K562 (cell line): ENCODE measurements around the gene SLC25A28. TPM values are rescaled to one million over a fixed set of nuclear protein-coding genes. Genes with fewer than 3 reads are reported as not detected.

Experiments
- ATF7 ChIP-seq: fragments of 450-650 bp; IDR thresholded peaks from 2 replicates; pipeline ENCODE4 v1.7.1; 2014; ENCODE audit warnings: mild to moderate bottlenecking, moderate library complexity
- CTBP1 ChIP-seq: fragments of 450-650 bp; IDR thresholded peaks from 2 replicates; pipeline ENCODE4 v1.6.1; 2016; ENCODE audit warnings: borderline replicate concordance
- HIVEP1 ChIP-seq: fragments of 250-450 bp; sonication (Bioruptor Pico); IDR thresholded peaks from 2 replicates; pipeline ENCODE4 v1.4.0; 2020; ENCODE audit warnings: mild to moderate bottlenecking
- MBD2 ChIP-seq: sonication (generic); IDR thresholded peaks from 2 replicates; pipeline ENCODE4 v1.6.1; 2016; ENCODE audit warnings: low read depth, borderline replicate concordance
- NCOR1 ChIP-seq: fragments of 450-650 bp; IDR thresholded peaks from 2 replicates; pipeline ENCODE4 v1.6.1; 2016; ENCODE audit warnings: mild to moderate bottlenecking, moderate library complexity
- PHF8 ChIP-seq: fragments of 200-600 bp; sonication (generic); IDR thresholded peaks from 2 replicates; pipeline ENCODE4 v1.6.1; 2012; ENCODE audit warnings: mixed run types, mild to moderate bottlenecking, inconsistent platforms, low read length, moderate library complexity, borderline replicate concordance
- SP2 ChIP-seq: IDR thresholded peaks from 2 replicates; pipeline ENCODE4 v1.6.1; 2011; ENCODE audit warnings: mild to moderate bottlenecking, low read depth, low read length, moderate library complexity; ENCODE audit not compliant: poor library complexity, severe bottlenecking; ENCODE audit errors: extremely low read depth
- polyA plus RNA-seq, 8 experiments: library from polyadenylated mRNA; depleted of rRNA in 4 of 8; stranded (reverse) in 5 of 8; unstranded in 3 of 8; fragments of >200 nt; fragmentation: Nextera tagmentation in 2 of 8; fragmentation: Illumina TruSeq in 1 of 8; extraction: Ambion mirVana in 2 of 8; extraction: Trizol in 1 of 8; gene quantifications; 2 replicates each; pipeline versions ENCODE4 v1.2.1 to v1.2.3, GENCODE V29; 2011 to 2014; ENCODE audit warnings: inconsistent platforms in 1 of 8, missing spikeins in 1 of 8
- total RNA-seq, 7 experiments: library from RNA; depleted of rRNA in 6 of 7; stranded (reverse); fragments of >200 nt in 6 of 7; fragmentation: Illumina TruSeq in 2 of 7; extraction: Trizol in 2 of 7; gene quantifications; 2 replicates each; pipeline versions ENCODE4 v1.2.1 to v1.2.3, GENCODE V29; 2011 to 2021; ENCODE audit warnings: low replicate concordance in 1 of 7
- TF ChIP-seq, protein P1 (sequence below), 2 experiments: IDR thresholded peaks; 2 replicates each; pipeline ENCODE4 v1.6.1; 2012; ENCODE audit warnings: improper control_type of control experiment in 2 of 2, low read depth in 2 of 2, low read length in 2 of 2, borderline replicate concordance in 1 of 2
- TF ChIP-seq, protein P2 (sequence below): sonication (generic); formaldehyde crosslinking; IDR thresholded peaks from 2 replicates; pipeline ENCODE4 v1.8.0; 2022; ENCODE audit warnings: missing genetic modification reagents, mild to moderate bottlenecking, borderline replicate concordance
- TF ChIP-seq, protein P3 (sequence below): fragments of 450-650 bp; IDR thresholded peaks from 2 replicates; pipeline ENCODE4 v1.7.0; 2016; ENCODE audit warnings: borderline replicate concordance
- TF ChIP-seq, protein P4 (sequence below): fragments of 200-800 bp; sonication (Bioruptor generic); IDR thresholded peaks from 2 replicates; pipeline ENCODE4 v1.6.1; 2017; ENCODE audit warnings: missing genetic modification characterization, missing compliant biosample characterization
- TF ChIP-seq, protein P5 (sequence below): fragments of 250-450 bp; sonication (Bioruptor Pico); IDR thresholded peaks from 2 replicates; pipeline ENCODE4 v1.5.0; 2022; ENCODE audit warnings: mild to moderate bottlenecking
- TF ChIP-seq, protein P6 (sequence below), 2 experiments: IDR thresholded peaks; 2 replicates each; pipeline ENCODE4 v1.6.1; 2011; ENCODE audit warnings: borderline replicate concordance in 1 of 2, control low read depth in 1 of 2, low read depth in 1 of 2, low read length in 1 of 2, mild to moderate bottlenecking in 1 of 2, mixed read lengths in 1 of 2, moderate library complexity in 1 of 2; ENCODE audit not compliant: insufficient read depth in 1 of 2, insufficient read length in 1 of 2, poor library complexity in 1 of 2, severe bottlenecking in 1 of 2; ENCODE audit errors: extremely low read depth in 1 of 2

The SLC25A28 gene
- total and polyA plus RNA-seq, 9 of the 15 experiments (the other 6 are each of a cell fraction or from before 2014, with no cell fraction given): 6.2 to 32.3 (median 18.8) TPM

DNA sequence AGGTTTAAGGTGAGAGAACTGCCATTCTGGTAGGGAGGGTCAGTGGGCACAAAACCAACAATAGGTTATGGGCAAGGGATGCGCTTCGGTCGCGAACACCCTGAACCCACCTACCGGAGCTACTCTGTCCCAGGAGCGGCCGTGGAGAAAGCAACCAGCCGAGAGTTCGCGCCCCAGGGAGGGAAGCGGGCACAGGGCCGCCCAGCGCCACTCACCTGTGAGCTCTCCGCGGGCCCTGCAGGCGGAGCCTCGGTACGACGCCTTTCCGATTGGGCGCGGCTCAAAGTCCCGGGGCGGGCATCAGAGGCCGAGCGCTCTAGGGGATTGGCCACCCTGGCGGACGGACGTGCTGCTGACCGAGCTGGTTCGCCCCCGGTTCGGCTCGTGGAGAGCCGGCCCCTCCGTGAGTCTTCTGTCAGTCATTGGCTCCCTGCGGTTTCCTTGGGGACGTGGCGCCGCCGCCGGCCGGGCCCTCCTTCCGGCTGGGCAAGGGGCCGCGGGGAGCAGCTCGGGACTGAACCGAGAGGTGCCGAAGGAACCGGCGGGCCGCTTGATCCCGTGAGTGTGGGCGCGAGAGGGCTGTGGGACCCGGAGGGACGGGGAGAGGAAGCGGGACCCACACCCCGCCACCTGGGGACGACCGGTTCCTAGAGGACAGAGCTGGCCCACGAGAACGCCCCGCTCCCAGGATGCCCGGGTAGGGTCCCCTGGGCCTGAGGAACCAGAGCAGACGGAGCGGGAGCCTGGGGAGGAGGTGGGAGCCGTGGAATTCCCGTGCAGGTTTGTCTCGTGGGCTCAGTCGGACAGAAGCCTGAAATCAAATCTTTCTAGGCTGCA is 39.0 kb upstream of the SLC25A28 start, which contains the start of gene ENTPD7 (continued):
- TF ChIP-seq, protein P1, sequence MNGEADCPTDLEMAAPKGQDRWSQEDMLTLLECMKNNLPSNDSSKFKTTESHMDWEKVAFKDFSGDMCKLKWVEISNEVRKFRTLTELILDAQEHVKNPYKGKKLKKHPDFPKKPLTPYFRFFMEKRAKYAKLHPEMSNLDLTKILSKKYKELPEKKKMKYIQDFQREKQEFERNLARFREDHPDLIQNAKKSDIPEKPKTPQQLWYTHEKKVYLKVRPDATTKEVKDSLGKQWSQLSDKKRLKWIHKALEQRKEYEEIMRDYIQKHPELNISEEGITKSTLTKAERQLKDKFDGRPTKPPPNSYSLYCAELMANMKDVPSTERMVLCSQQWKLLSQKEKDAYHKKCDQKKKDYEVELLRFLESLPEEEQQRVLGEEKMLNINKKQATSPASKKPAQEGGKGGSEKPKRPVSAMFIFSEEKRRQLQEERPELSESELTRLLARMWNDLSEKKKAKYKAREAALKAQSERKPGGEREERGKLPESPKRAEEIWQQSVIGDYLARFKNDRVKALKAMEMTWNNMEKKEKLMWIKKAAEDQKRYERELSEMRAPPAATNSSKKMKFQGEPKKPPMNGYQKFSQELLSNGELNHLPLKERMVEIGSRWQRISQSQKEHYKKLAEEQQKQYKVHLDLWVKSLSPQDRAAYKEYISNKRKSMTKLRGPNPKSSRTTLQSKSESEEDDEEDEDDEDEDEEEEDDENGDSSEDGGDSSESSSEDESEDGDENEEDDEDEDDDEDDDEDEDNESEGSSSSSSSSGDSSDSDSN (IDR thresholded peaks at IDR 0.05; ENCODE audit: borderline replicate concordance in 1 of 2, low read depth in 2 of 2, low read length in 2 of 2): 0 out of 4 replicates have a peak, but pooled peaks of 1 of the 2 experiments have one; percentile 56
- TF ChIP-seq, protein P2, sequence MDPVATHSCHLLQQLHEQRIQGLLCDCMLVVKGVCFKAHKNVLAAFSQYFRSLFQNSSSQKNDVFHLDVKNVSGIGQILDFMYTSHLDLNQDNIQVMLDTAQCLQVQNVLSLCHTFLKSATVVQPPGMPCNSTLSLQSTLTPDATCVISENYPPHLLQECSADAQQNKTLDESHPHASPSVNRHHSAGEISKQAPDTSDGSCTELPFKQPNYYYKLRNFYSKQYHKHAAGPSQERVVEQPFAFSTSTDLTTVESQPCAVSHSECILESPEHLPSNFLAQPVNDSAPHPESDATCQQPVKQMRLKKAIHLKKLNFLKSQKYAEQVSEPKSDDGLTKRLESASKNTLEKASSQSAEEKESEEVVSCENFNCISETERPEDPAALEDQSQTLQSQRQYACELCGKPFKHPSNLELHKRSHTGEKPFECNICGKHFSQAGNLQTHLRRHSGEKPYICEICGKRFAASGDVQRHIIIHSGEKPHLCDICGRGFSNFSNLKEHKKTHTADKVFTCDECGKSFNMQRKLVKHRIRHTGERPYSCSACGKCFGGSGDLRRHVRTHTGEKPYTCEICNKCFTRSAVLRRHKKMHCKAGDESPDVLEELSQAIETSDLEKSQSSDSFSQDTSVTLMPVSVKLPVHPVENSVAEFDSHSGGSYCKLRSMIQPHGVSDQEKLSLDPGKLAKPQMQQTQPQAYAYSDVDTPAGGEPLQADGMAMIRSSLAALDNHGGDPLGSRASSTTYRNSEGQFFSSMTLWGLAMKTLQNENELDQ: no peak
- TF ChIP-seq CTBP1 (0 out of 2 replicates have a peak, but pooled peaks have one; percentile 53), NCOR1 (no peak), HIVEP1 (CRISPR knock-in tag) (no peak), ATF7 (0 out of 2 replicates have a peak, but pooled peaks have one; percentile 41), PHF8 (peak; percentile 75), MBD2 (peak; percentile 77), SP2 (peak; percentile 49)
- TF ChIP-seq, protein P3, sequence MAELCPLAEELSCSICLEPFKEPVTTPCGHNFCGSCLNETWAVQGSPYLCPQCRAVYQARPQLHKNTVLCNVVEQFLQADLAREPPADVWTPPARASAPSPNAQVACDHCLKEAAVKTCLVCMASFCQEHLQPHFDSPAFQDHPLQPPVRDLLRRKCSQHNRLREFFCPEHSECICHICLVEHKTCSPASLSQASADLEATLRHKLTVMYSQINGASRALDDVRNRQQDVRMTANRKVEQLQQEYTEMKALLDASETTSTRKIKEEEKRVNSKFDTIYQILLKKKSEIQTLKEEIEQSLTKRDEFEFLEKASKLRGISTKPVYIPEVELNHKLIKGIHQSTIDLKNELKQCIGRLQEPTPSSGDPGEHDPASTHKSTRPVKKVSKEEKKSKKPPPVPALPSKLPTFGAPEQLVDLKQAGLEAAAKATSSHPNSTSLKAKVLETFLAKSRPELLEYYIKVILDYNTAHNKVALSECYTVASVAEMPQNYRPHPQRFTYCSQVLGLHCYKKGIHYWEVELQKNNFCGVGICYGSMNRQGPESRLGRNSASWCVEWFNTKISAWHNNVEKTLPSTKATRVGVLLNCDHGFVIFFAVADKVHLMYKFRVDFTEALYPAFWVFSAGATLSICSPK: no peak
- TF ChIP-seq, protein P4, sequence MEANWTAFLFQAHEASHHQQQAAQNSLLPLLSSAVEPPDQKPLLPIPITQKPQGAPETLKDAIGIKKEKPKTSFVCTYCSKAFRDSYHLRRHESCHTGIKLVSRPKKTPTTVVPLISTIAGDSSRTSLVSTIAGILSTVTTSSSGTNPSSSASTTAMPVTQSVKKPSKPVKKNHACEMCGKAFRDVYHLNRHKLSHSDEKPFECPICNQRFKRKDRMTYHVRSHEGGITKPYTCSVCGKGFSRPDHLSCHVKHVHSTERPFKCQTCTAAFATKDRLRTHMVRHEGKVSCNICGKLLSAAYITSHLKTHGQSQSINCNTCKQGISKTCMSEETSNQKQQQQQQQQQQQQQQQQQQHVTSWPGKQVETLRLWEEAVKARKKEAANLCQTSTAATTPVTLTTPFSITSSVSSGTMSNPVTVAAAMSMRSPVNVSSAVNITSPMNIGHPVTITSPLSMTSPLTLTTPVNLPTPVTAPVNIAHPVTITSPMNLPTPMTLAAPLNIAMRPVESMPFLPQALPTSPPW (CRISPR knock-in tag): peak; percentile 36; the same call in 1 of the 2 replicates
- TF ChIP-seq, protein P5, sequence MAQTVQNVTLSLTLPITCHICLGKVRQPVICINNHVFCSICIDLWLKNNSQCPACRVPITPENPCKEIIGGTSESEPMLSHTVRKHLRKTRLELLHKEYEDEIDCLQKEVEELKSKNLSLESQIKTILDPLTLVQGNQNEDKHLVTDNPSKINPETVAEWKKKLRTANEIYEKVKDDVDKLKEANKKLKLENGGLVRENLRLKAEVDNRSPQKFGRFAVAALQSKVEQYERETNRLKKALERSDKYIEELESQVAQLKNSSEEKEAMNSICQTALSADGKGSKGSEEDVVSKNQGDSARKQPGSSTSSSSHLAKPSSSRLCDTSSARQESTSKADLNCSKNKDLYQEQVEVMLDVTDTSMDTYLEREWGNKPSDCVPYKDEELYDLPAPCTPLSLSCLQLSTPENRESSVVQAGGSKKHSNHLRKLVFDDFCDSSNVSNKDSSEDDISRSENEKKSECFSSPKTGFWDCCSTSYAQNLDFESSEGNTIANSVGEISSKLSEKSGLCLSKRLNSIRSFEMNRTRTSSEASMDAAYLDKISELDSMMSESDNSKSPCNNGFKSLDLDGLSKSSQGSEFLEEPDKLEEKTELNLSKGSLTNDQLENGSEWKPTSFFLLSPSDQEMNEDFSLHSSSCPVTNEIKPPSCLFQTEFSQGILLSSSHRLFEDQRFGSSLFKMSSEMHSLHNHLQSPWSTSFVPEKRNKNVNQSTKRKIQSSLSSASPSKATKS: no peak
- TF ChIP-seq, protein P6, sequence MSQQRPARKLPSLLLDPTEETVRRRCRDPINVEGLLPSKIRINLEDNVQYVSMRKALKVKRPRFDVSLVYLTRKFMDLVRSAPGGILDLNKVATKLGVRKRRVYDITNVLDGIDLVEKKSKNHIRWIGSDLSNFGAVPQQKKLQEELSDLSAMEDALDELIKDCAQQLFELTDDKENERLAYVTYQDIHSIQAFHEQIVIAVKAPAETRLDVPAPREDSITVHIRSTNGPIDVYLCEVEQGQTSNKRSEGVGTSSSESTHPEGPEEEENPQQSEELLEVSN (IDR thresholded peaks at IDR 0.05; ENCODE audit: borderline replicate concordance in 1 of 2, extremely low read depth in 1 of 2, insufficient read depth in 1 of 2, insufficient read length in 1 of 2, low read depth in 1 of 2, low read length in 1 of 2, poor library complexity in 1 of 2, severe bottlenecking in 1 of 2): peak in 1 of 2 experiments; percentile 67
